ENCODE measurements around the gene NPLOC4. TPM values are rescaled to one million over a fixed set of nuclear protein-coding genes. Genes with fewer than 3 reads are reported as not detected.
"Not testable (repeated sequence)": the region's sequence is repeated elsewhere in the genome, so short reads cannot be mapped to it uniquely, and the experiment has no call there.

Gene NPLOC4
- total RNA-seq, 1 donor = 46.5 TPM

DNA sequence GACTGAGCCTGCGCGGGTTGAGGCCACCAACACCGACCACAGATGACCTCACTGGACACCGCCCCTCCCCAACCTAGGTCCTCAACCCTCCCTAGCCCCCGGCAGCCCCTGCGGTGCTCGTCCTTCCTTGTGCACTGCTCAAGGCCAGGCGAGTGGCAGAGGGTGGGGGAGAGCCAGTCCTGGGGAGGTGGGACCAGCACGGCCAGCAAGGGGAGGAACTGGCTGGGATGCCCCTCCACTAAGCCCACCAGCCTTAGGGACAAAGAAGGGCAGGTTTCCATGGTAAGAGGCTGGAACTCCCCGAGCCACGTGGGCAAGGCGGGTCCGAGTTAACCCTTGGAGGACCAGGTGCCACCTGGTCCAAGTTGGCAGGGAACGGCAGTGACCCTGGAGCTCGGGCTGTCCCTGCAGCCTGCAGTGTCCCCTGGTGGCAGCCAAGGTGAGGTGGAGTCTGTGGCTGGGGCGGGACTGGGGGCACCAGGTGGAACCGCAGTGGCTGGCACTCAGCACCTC lies 99.5 kb downstream of the NPLOC4 start:
- Histone ChIP-seq H3K9me3 (ENCODE audit: low read depth, low read length) (no peaks in the 10 kb centered on the region), H3K27me3 (ENCODE audit: insufficient read depth, low read length) (peaks cover 12% of the 10 kb centered on the region), H3K4me3 (ENCODE audit: low read length) (no peak overlapping the region), H3K4me1 (ENCODE audit: insufficient read depth, low read length) (peaks cover 10% of the 10 kb centered on the region)

- Histone ChIP-seq H3K4me3 (ENCODE audit: low read length) (no peak overlapping the region), H3K9me3 (ENCODE audit: low read depth, low read length) (no peaks in the 10 kb centered on the region), H3K27me3 (ENCODE audit: insufficient read depth, low read length) (peaks cover 12% of the 10 kb centered on the region), H3K4me1 (ENCODE audit: insufficient read depth, low read length) (peaks cover 10% of the 10 kb centered on the region)
Observed at GRCh38 chr17:81536299-81537290, 100.3 kb downstream of the NPLOC4 start.

GRCh38 chr17:81535480-81536298 lies 101.2 kb downstream of the NPLOC4 start:
- no peak overlapping the region for H3K4me3 ChIP-seq (ENCODE audit: low read length)
- H3K27me3 ChIP-seq (ENCODE audit: insufficient read depth, low read length) = peaks cover 12% of the 10 kb centered on the region
- no peaks in the 10 kb centered on the region for H3K9me3 ChIP-seq (ENCODE audit: low read depth, low read length)
- H3K4me1 ChIP-seq (ENCODE audit: insufficient read depth, low read length) = peaks cover 10% of the 10 kb centered on the region

DNA sequence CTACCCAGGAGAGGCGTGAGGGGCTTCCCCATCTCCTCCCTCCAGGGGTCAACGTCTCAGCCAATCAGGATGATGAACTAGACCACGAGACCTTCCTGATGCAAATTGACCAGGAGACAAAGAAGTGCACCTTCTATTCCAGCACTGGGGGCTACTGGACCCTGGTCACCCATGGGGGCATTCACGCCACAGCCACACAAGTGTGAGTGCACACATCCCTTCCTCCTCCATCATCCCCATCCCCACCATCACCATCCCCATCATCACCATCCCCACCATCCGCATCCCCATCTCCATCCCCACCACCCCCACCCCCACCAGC lies 101.9 kb downstream of the NPLOC4 start:
- no peak overlapping the region for H3K4me3 ChIP-seq (ENCODE audit: low read length)
- peaks cover 12% of the 10 kb centered on the region for H3K27me3 ChIP-seq (ENCODE audit: insufficient read depth, low read length)
- peaks cover 10% of the 10 kb centered on the region for H3K4me1 ChIP-seq (ENCODE audit: insufficient read depth, low read length)
- no peaks in the 10 kb centered on the region for H3K9me3 ChIP-seq (ENCODE audit: low read depth, low read length)

GRCh38 chr17:81534157-81535006 lies 102.5 kb downstream of the NPLOC4 start:
- peaks cover 10% of the 10 kb centered on the region for H3K4me1 ChIP-seq (ENCODE audit: insufficient read depth, low read length)
- no peaks in the 10 kb centered on the region for H3K9me3 ChIP-seq (ENCODE audit: low read depth, low read length)
- no peak overlapping the region for H3K4me3 ChIP-seq (ENCODE audit: low read length)
- peaks cover 12% of the 10 kb centered on the region for H3K27me3 ChIP-seq (ENCODE audit: insufficient read depth, low read length)

- peaks cover 10% of the 10 kb centered on the region for H3K4me1 ChIP-seq (ENCODE audit: insufficient read depth, low read length)
- no peaks in the 10 kb centered on the region for H3K9me3 ChIP-seq (ENCODE audit: low read depth, low read length)
- H3K27me3 ChIP-seq (ENCODE audit: insufficient read depth, low read length) = peaks cover 12% of the 10 kb centered on the region
- no peak overlapping the region for H3K4me3 ChIP-seq (ENCODE audit: low read length)
Observed at GRCh38 chr17:81533339-81534141, 103.4 kb downstream of the NPLOC4 start.

DNA sequence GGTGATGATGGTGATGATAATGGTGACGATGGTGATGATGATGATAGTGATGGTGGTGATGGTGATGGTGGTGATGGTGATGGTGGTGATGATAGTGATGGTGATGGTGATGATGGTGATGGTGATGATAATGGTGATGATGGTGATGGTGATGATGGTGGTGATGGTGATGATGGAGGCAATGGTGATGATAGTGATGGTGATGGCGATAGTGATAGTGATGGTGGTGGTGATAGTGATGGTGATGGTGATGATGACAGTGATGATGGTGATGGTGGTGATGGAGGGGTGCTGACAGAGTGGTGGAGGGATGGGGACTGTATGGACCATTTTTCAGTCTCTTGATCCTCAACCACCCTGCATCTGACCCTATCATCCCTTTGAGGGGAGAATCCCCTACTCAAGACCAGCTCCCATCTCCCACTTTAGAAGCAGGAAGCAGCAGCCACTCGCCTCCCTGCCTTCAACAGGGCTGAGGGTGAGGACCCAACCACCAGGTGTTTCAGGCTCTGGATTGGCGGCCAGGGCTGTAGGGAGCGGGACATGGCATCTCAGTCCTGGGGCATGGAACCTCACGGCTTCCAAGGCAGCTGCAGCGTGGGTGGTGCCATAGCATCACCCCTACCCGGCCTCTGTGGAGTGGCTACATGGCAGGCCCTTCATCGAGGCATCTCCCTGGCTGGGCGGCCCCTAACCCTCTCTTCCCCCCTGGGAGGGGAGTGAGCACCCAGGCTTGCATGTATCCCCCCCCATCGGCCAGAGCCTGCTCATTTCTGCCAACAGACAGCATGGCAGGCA lies 104.2 kb downstream of the NPLOC4 start:
- Histone ChIP-seq H3K9me3 (ENCODE audit: low read depth, low read length) (no peaks in the 10 kb centered on the region), H3K27me3 (ENCODE audit: insufficient read depth, low read length) (peaks cover 11% of the 10 kb centered on the region)

DNA sequence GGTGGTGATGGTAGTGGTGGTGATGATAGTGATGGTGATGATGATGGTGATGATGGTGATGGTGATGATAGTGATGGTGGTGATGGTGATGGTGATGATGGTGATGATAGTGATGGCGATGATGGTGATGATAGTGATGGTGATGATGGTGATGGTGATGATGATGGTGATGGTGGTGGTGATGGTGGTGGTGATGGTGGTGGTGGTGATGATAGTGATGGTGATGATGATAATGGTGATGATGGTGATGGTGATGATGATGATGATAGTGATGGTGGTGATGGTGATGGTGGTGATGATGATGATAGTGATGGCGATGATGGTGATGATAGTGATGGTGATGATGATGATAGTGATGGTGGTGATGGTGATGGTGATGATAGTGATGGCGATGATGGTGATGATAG lies 104.9 kb downstream of the NPLOC4 start:
- H3K4me1 ChIP-seq (ENCODE audit: insufficient read depth, low read length); H3K4me3 ChIP-seq (ENCODE audit: low read length); H3K27me3 ChIP-seq (ENCODE audit: insufficient read depth, low read length); H3K9me3 ChIP-seq (ENCODE audit: low read depth, low read length): not testable (repeated sequence)

More for the DNA sequence above, 104.2 kb downstream of the NPLOC4 start:
- Histone ChIP-seq H3K4me1 (ENCODE audit: insufficient read depth, low read length) (peaks cover 9% of the 10 kb centered on the region), H3K4me3 (ENCODE audit: low read length) (no peak overlapping the region)

DNA sequence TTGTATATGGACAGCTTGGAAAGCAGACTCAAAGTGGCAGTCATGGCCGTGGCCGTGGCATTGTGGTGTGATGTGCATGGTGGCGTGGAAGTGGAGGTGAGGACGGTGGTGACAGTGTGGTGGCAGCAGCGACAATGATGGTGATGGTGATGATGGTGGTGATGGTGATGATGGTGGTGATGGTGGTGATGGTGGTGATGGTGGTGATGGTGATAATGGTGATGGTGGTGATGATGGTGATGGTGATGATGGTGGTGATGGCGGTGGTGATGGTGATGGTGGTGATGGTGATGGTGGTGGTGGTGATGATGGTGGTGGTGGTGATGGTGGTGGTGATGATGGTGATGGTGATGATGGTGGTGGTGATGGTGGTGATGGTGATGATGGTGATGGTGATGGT lies 105.9 kb downstream of the NPLOC4 start:
- H3K27me3 ChIP-seq (ENCODE audit: insufficient read depth, low read length); H3K4me1 ChIP-seq (ENCODE audit: insufficient read depth, low read length); H3K9me3 ChIP-seq (ENCODE audit: low read depth, low read length); H3K4me3 ChIP-seq (ENCODE audit: low read length): not testable (repeated sequence)

DNA sequence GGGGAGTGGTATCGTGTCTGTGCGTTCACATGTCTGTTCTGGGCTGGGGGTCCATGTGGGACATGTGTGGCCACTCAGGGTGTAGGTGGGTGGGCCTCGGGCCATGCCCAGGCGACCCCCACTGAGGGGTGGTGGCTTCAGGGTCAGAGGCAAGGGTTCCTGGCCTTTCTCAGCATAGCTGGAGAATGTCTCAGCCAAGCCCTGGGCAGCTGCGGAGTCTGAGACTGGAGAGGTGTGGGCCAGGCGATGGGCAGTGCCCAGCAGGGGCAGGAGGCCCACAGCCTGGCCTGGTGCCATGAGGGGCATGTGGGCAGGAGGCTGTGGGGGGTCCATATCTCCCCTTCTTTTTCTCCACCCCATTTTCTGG lies 107.5 kb downstream of the NPLOC4 start:
- peaks cover 4% of the 10 kb centered on the region for H3K4me1 ChIP-seq (ENCODE audit: insufficient read depth, low read length)
- H3K9me3 ChIP-seq (ENCODE audit: low read depth, low read length) = no peaks in the 10 kb centered on the region
- no peak overlapping the region for H3K4me3 ChIP-seq (ENCODE audit: low read length)
- H3K27me3 ChIP-seq (ENCODE audit: insufficient read depth, low read length) = no peaks in the 10 kb centered on the region

DNA sequence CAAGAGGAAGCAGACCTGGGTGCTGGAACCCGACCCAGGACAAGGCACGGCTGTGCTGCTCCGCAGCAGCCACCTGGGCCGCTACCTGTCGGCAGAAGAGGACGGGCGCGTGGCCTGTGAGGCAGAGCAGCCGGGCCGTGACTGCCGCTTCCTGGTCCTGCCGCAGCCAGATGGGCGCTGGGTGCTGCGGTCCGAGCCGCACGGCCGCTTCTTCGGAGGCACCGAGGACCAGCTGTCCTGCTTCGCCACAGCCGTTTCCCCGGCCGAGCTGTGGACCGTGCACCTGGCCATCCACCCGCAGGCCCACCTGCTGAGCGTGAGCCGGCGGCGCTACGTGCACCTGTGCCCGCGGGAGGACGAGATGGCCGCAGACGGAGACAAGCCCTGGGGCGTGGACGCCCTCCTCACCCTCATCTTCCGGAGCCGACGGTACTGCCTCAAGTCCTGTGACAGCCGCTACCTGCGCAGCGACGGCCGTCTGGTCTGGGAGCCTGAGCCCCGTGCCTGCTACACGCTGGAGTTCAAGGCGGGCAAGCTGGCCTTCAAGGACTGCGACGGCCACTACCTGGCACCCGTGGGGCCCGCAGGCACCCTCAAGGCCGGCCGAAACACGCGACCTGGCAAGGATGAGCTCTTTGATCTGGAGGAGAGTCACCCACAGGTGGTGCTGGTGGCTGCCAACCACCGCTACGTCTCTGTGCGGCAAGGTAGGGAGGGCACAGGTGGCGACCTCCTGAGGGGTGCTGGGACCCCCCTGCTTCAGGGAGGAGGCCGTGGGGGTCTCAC lies 108.1 kb downstream of the NPLOC4 start:
- no peak overlapping the region for H3K4me3 ChIP-seq (ENCODE audit: low read length)
- no peaks in the 10 kb centered on the region for H3K9me3 ChIP-seq (ENCODE audit: low read depth, low read length)
- peaks cover under 1% of the 10 kb centered on the region for H3K4me1 ChIP-seq (ENCODE audit: insufficient read depth, low read length)
- H3K27me3 ChIP-seq (ENCODE audit: insufficient read depth, low read length) = no peaks in the 10 kb centered on the region

DNA sequence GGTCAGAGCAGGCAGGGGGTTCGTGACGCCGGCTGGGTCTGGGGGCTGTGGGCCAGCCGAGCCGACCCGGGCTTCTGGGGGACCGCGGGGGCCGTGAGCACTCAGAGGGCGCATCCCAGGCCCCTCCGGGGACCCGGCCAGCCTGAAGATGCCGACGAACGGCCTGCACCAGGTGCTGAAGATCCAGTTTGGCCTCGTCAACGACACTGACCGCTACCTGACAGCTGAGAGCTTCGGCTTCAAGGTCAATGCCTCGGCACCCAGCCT lies 108.6 kb downstream of the NPLOC4 start:
- no peaks in the 10 kb centered on the region for H3K9me3 ChIP-seq (ENCODE audit: low read depth, low read length)
- H3K27me3 ChIP-seq (ENCODE audit: insufficient read depth, low read length) = no peaks in the 10 kb centered on the region
- no peak overlapping the region for H3K4me3 ChIP-seq (ENCODE audit: low read length)
- no peaks in the 10 kb centered on the region for H3K4me1 ChIP-seq (ENCODE audit: insufficient read depth, low read length)
